ENCODE data around the gene GNG12.

GRCh38 chr1:67843746-67844145 is 10.5 kb upstream of the GNG12 start:
- TF ChIP-seq POLR2A (IDR thresholded peaks at IDR 0.05; ENCODE audit: low read length) = no peak
- no peak for TF ChIP-seq GATA1 (IDR thresholded peaks at IDR 0.05; ENCODE audit: low read depth, low read length)

All from erythroblast (primary cell).